ENCODE measurements around the gene NPEPL1.

Gene NPEPL1

GRCh38 chr20:58701431-58702160 is 9.0 kb downstream of the NPEPL1 start:
- Histone ChIP-seq H3K9me3 (ENCODE audit: control extremely low read depth in 1 of 5, control insufficient read depth in 4 of 5, insufficient read depth in 2 of 5, low read depth in 1 of 5, low read length in 4 of 5) (peaks cover 0 to 4% (median 0%) of the 10 kb centered on the region in 5 experiments), H3K27me3 (replicated peaks in 2 of 5; ENCODE audit: control insufficient read depth in 4 of 5, insufficient read depth in 5 of 5, low read length in 4 of 5) (no peaks in the 10 kb centered on the region), H3K27ac (ENCODE audit: insufficient read depth in 1 of 2, low read depth in 1 of 2, low read length in 2 of 2, poor library complexity in 1 of 2, severe bottlenecking in 2 of 2) (no peak overlapping the region), H3K4me3 (ENCODE audit: control insufficient read depth in 1 of 7, extremely low read depth in 1 of 7, insufficient read depth in 4 of 7, low read depth in 2 of 7, low read length in 6 of 7) (no peak overlapping the region), H3K36me3 (ENCODE audit: control insufficient read depth in 4 of 4, insufficient read depth in 4 of 4, low read length in 3 of 4) (peaks cover 18 to 72% (median 34%) of the 10 kb centered on the region in 4 experiments), H3K4me1 (ENCODE audit: control extremely low read depth in 1 of 4, control insufficient read depth in 4 of 4, insufficient read depth in 4 of 4, low read length in 3 of 4) (no peaks in the 10 kb centered on the region)
- CTCF ChIA-PET, result no interaction called here
- WGBS (ENCODE audit: insufficient coverage), result 97% methylated on average over 20 of the region's 29 CpGs
- DNase-seq, result no peak
- POLR2A ChIA-PET, result no interaction called here

GRCh38 chr20:58702161-58702510 is 9.5 kb downstream of the NPEPL1 start:
- CTCF ChIA-PET, result no interaction called here
- H3K27ac ChIP-seq (ENCODE audit: insufficient read depth in 1 of 2, low read depth in 1 of 2, low read length in 2 of 2, poor library complexity in 1 of 2, severe bottlenecking in 2 of 2), result no peak overlapping the region
- POLR2A ChIA-PET, result no interaction called here
- H3K36me3 ChIP-seq (ENCODE audit: control insufficient read depth in 4 of 4, insufficient read depth in 4 of 4, low read length in 3 of 4), result peaks cover 15 to 67% (median 32%) of the 10 kb centered on the region in 4 experiments
- H3K27me3 ChIP-seq (replicated peaks in 2 of 5; ENCODE audit: control insufficient read depth in 4 of 5, insufficient read depth in 5 of 5, low read length in 4 of 5), result no peaks in the 10 kb centered on the region
- peaks cover 0 to 4% (median 0%) of the 10 kb centered on the region in 5 experiments for H3K9me3 ChIP-seq (ENCODE audit: control extremely low read depth in 1 of 5, control insufficient read depth in 4 of 5, insufficient read depth in 2 of 5, low read depth in 1 of 5, low read length in 4 of 5)
- no peaks in the 10 kb centered on the region for H3K4me1 ChIP-seq (ENCODE audit: control extremely low read depth in 1 of 4, control insufficient read depth in 4 of 4, insufficient read depth in 4 of 4, low read length in 3 of 4)
- H3K4me3 ChIP-seq (ENCODE audit: control insufficient read depth in 1 of 7, extremely low read depth in 1 of 7, insufficient read depth in 4 of 7, low read depth in 2 of 7, low read length in 6 of 7), result no peak overlapping the region
- no peak for DNase-seq
- 86% methylated on average over 5 of the region's 9 CpGs for WGBS (ENCODE audit: insufficient coverage)

DNA sequence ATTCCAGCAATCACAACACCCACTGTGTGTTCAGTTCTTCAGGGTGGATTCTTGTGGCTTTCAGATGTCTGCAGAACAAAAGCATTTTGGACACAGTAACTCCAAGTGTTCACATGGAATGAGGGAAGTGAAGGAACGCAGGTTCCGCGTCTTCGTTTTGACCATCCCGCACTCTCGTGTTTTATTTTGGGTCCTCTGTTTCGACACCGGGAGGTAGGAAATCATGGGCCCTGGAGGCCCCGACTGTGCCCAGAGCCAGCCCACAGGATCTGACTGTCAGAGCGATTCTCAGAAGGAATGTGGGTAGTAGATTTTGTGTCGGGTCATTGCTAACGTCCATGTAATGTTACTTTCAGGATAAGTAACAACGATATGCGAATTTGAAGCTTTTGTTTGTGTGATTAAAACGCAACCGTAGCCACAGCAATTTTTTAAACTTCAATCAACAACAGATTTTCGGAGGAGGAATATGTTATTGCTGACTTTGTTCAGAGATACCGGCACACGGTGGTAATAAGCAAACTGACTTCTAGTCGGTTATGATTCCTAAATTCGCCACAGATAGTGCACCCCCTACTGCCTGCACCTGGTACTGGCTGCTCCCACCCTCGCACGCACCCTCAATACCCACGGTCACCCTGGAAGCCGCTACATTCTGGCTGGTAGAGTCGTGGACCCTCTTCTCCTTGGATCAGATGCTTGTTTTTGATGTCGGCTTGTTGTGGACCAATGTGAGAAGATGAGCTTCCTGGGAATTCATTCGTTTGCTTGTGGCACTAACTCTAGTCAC is 10.5 kb downstream of the NPEPL1 start:
- CTCF ChIA-PET, result interaction anchor here (1.0 kb wide), 1 partner anchor 222 kb away, joined by 3 read pairs; no protein-coding TSS in a partner anchor
- 93% methylated on average over 25 of the region's 28 CpGs for WGBS (ENCODE audit: insufficient coverage)
- POLR2A ChIA-PET, result no interaction called here
- Histone ChIP-seq H3K27ac (ENCODE audit: insufficient read depth in 1 of 2, low read depth in 1 of 2, low read length in 2 of 2, poor library complexity in 1 of 2, severe bottlenecking in 2 of 2) (no peak overlapping the region), H3K4me3 (ENCODE audit: control insufficient read depth in 1 of 7, extremely low read depth in 1 of 7, insufficient read depth in 4 of 7, low read depth in 2 of 7, low read length in 6 of 7) (no peak overlapping the region), H3K9me3 (ENCODE audit: control extremely low read depth in 1 of 5, control insufficient read depth in 4 of 5, insufficient read depth in 2 of 5, low read depth in 1 of 5, low read length in 4 of 5) (peaks cover 0 to 4% (median 0%) of the 10 kb centered on the region in 5 experiments), H3K36me3 (ENCODE audit: control insufficient read depth in 4 of 4, insufficient read depth in 4 of 4, low read length in 3 of 4) (peaks cover 13 to 61% (median 31%) of the 10 kb centered on the region in 4 experiments), H3K27me3 (replicated peaks in 2 of 5; ENCODE audit: control insufficient read depth in 4 of 5, insufficient read depth in 5 of 5, low read length in 4 of 5) (no peaks in the 10 kb centered on the region), H3K4me1 (ENCODE audit: control extremely low read depth in 1 of 4, control insufficient read depth in 4 of 4, insufficient read depth in 4 of 4, low read length in 3 of 4) (no peaks in the 10 kb centered on the region)
- DNase-seq, result peak in 1 of 3 donors; percentile 3

DNA sequence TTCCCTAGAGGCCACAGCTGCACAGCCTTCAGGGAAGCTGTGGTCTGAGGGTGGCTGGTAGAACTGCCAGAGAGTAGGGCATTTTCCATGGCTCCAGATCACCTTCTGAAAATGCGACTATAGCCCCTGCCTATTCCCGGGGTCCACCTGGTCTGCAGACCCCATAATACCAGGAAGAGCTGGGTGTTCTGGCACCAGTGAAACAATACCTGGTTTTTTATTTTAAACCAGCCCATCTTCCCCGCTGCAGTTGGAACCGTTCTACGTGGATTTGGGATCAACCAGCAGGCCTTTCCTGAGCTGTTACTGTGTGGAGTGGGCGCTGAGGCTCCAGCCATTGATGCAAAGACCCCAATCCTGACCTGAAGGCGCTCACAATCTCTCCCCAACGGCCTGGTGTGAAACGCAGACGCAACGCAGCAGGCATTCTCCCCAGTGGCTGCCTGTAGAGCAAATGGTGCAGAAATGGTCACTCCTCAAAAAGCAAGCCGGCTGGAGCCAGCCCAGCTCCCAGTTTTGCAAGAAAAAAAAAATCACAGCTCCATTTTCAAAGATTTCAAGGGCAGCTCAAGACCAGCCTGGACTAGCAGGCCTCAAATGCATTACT is 11.3 kb downstream of the NPEPL1 start:
- H3K27ac ChIP-seq (ENCODE audit: insufficient read depth in 1 of 2, low read depth in 1 of 2, low read length in 2 of 2, poor library complexity in 1 of 2, severe bottlenecking in 2 of 2), result no peak overlapping the region
- CTCF ChIA-PET, result interaction anchor here (1.0 kb wide), 1 partner anchor 222 kb away, joined by 3 read pairs; no protein-coding TSS in a partner anchor
- no peaks in the 10 kb centered on the region for H3K4me1 ChIP-seq (ENCODE audit: control extremely low read depth in 1 of 4, control insufficient read depth in 4 of 4, insufficient read depth in 4 of 4, low read length in 3 of 4)
- peaks cover 0 to 4% (median 0%) of the 10 kb centered on the region in 5 experiments for H3K9me3 ChIP-seq (ENCODE audit: control extremely low read depth in 1 of 5, control insufficient read depth in 4 of 5, insufficient read depth in 2 of 5, low read depth in 1 of 5, low read length in 4 of 5)
- H3K4me3 ChIP-seq (ENCODE audit: control insufficient read depth in 1 of 7, extremely low read depth in 1 of 7, insufficient read depth in 4 of 7, low read depth in 2 of 7, low read length in 6 of 7), result no peak overlapping the region
- over 99% methylated on average over 10 of the region's 12 CpGs for WGBS (ENCODE audit: insufficient coverage)
- no peak for DNase-seq
- peaks cover 13 to 60% (median 29%) of the 10 kb centered on the region in 4 experiments for H3K36me3 ChIP-seq (ENCODE audit: control insufficient read depth in 4 of 4, insufficient read depth in 4 of 4, low read length in 3 of 4)
- POLR2A ChIA-PET, result no interaction called here
- H3K27me3 ChIP-seq (replicated peaks in 2 of 5; ENCODE audit: control insufficient read depth in 4 of 5, insufficient read depth in 5 of 5, low read length in 4 of 5), result no peaks in the 10 kb centered on the region

DNA sequence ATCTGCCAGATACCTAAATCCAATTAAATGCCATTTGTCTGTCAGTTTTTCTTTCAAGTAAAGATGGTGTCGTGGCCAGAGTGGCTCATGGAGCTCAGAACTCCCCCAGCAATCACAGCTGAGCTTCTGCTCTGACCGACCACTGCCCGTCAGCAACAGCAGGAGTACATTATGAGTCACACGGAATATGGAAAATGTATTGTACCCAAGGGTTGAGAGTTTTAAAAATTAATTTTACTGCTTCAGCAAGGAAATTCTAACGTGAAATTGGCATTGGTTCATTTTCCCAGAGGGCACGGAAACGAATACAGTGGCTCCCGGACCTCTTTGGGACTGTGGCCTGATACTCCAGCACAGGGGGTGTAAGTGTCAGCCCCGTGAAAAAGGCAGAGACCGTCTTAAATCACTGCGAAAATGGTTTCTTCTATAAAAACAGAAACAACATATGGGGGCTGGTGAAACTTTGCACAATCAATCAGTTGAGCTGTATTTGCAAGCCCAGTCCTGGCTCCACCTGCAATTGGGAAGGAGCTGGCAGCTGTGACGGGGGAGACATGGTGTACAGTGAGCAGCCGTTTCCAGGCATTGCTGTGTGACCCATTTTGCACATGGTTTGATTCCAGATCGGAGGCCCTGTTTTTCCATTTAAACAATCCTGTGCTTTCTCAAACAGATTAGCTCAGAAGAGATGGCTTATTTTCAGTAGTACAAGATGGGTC is 12.8 kb downstream of the NPEPL1 start:
- POLR2A ChIA-PET, result no interaction called here
- Histone ChIP-seq H3K9me3 (ENCODE audit: control extremely low read depth in 1 of 5, control insufficient read depth in 4 of 5, insufficient read depth in 2 of 5, low read depth in 1 of 5, low read length in 4 of 5) (peaks cover 0 to 4% (median 0%) of the 10 kb centered on the region in 5 experiments), H3K27me3 (replicated peaks in 2 of 5; ENCODE audit: control insufficient read depth in 4 of 5, insufficient read depth in 5 of 5, low read length in 4 of 5) (no peaks in the 10 kb centered on the region), H3K4me3 (ENCODE audit: control insufficient read depth in 1 of 7, extremely low read depth in 1 of 7, insufficient read depth in 4 of 7, low read depth in 2 of 7, low read length in 6 of 7) (no peak overlapping the region), H3K36me3 (ENCODE audit: control insufficient read depth in 4 of 4, insufficient read depth in 4 of 4, low read length in 3 of 4) (peaks cover 10 to 45% (median 23%) of the 10 kb centered on the region in 4 experiments), H3K4me1 (ENCODE audit: control extremely low read depth in 1 of 4, control insufficient read depth in 4 of 4, insufficient read depth in 4 of 4, low read length in 3 of 4) (no peaks in the 10 kb centered on the region), H3K27ac (ENCODE audit: insufficient read depth in 1 of 2, low read depth in 1 of 2, low read length in 2 of 2, poor library complexity in 1 of 2, severe bottlenecking in 2 of 2) (no peak overlapping the region)
- 98% methylated on average over 10 of the region's 14 CpGs for WGBS (ENCODE audit: insufficient coverage)
- CTCF ChIA-PET, result interaction anchor here (1.5 to 1.7 kb wide), 2 partner anchors 12 to 54 kb away, joined by 4 to 5 read pairs; partner anchors contain the start of genes NPEPL1 and STX16
- no peak for DNase-seq

GRCh38 chr20:58706150-58706892 is 13.7 kb downstream of the NPEPL1 start:
- ChIA-PET POLR2A (interaction anchor here (0.6 kb wide), 1 partner anchor 427 kb away, joined by 5 read pairs; no protein-coding TSS in a partner anchor), CTCF (interaction anchor here (1.5 to 1.7 kb wide), 2 partner anchors 13 to 55 kb away, joined by 4 to 5 read pairs; partner anchors contain the start of genes NPEPL1 and STX16)
- Histone ChIP-seq H3K27me3 (replicated peaks in 2 of 5; ENCODE audit: control insufficient read depth in 4 of 5, insufficient read depth in 5 of 5, low read length in 4 of 5) (no peaks in the 10 kb centered on the region), H3K36me3 (ENCODE audit: control insufficient read depth in 4 of 4, insufficient read depth in 4 of 4, low read length in 3 of 4) (peaks cover 10 to 42% (median 22%) of the 10 kb centered on the region in 4 experiments), H3K4me1 (ENCODE audit: control extremely low read depth in 1 of 4, control insufficient read depth in 4 of 4, insufficient read depth in 4 of 4, low read length in 3 of 4) (no peaks in the 10 kb centered on the region), H3K27ac (ENCODE audit: insufficient read depth in 1 of 2, low read depth in 1 of 2, low read length in 2 of 2, poor library complexity in 1 of 2, severe bottlenecking in 2 of 2) (no peak overlapping the region), H3K4me3 (ENCODE audit: control insufficient read depth in 1 of 7, extremely low read depth in 1 of 7, insufficient read depth in 4 of 7, low read depth in 2 of 7, low read length in 6 of 7) (no peak overlapping the region), H3K9me3 (ENCODE audit: control extremely low read depth in 1 of 5, control insufficient read depth in 4 of 5, insufficient read depth in 2 of 5, low read depth in 1 of 5, low read length in 4 of 5) (peaks cover 0 to 4% (median 0%) of the 10 kb centered on the region in 5 experiments)
- 88% methylated on average over 16 of the region's 20 CpGs for WGBS (ENCODE audit: insufficient coverage)
- no peak for DNase-seq
